Measurements from ENCODE around the gene PSAP.

GRCh38 chr10:71790749-71791440, 60.2 kb downstream of the PSAP start:
- no peak for TF ChIP-seq POLR2A (IDR thresholded peaks at IDR 0.05)
- TF ChIP-seq CTCF (IDR thresholded peaks at IDR 0.05), result no peak

Data from tibial nerve (tissue), 3 donors.